Neural cell (in vitro differentiated cells): ENCODE data around the gene MPC1L.
"Not testable (repeated sequence)": the region's sequence is repeated elsewhere in the genome, so short reads cannot be mapped to it uniquely, and the experiment has no call there.

ENCODE experiments used
- CTCF ChIP-seq: fragments of 450-650 bp; IDR thresholded peaks from 2 replicates; pipeline ENCODE4 v1.5.1; 2014; ENCODE audit warnings: antibody characterized with exemption, mild to moderate bottlenecking, moderate library complexity; ENCODE audit not compliant: poor library complexity, severe bottlenecking
- EZH2 ChIP-seq: fragments of 200-600, 300-800 bp; shearing (Covaris generic), sonication (generic); IDR thresholded peaks from 2 replicates; pipeline ENCODE4 v1.6.1; 2014; ENCODE audit warnings: antibody characterized with exemption, low read length, borderline replicate concordance, mild to moderate bottlenecking; ENCODE audit not compliant: insufficient read depth, poor library complexity, severe bottlenecking
- MXI1 ChIP-seq: fragments of 450-650 bp; conservative IDR thresholded peaks from 2 replicates; pipeline ENCODE4 v1.6.1; 2014; ENCODE audit warnings: antibody characterized with exemption, mild to moderate bottlenecking; ENCODE audit not compliant: poor library complexity, severe bottlenecking
- POLR2AphosphoS5 ChIP-seq: IDR thresholded peaks from 2 replicates; pipeline ENCODE4 v1.6.1; 2012
- RAD21 ChIP-seq: fragments of 450-650 bp; conservative IDR thresholded peaks from 2 replicates; pipeline ENCODE4 v1.6.1; 2014; ENCODE audit warnings: antibody characterized with exemption, mild to moderate bottlenecking, moderate library complexity
- REST ChIP-seq: IDR thresholded peaks from 2 replicates; pipeline ENCODE4 v1.6.1; 2012; ENCODE audit warnings: borderline replicate concordance
- SMC3 ChIP-seq: fragments of 450-650 bp; conservative IDR thresholded peaks from 2 replicates; pipeline ENCODE4 v1.6.1; 2014; ENCODE audit warnings: antibody characterized with exemption, mild to moderate bottlenecking, moderate library complexity; ENCODE audit not compliant: poor library complexity
- TAF1 ChIP-seq: IDR thresholded peaks from 2 replicates; pipeline ENCODE4 v1.6.1; 2012; ENCODE audit warnings: low read depth

GRCh38 chrX:40575411-40575810, 47.8 kb upstream of the MPC1L start:
- TF ChIP-seq POLR2AphosphoS5, CTCF, TAF1, MXI1, RAD21, REST, EZH2, SMC3: not testable (repeated sequence)
